HEK293 (cell line): Measurements from ENCODE around the gene RPL39.

Experiments
- GLI2 ChIP-seq: fragments of 450-650 bp; formaldehyde crosslinking; IDR thresholded peaks from 2 replicates; pipeline ENCODE4; 2017; ENCODE audit warnings: missing biosample characterization, missing genetic modification characterization, low read depth, borderline replicate concordance
- IKZF3 ChIP-seq: fragments of 450-650 bp; IDR thresholded peaks from 2 replicates; pipeline ENCODE4 v1.5.0; 2018; ENCODE audit warnings: missing biosample characterization, mild to moderate bottlenecking, missing genetic modification characterization, moderate library complexity
- KLF16 ChIP-seq: fragments of 450-650 bp; formaldehyde crosslinking; IDR thresholded peaks from 2 replicates; pipeline ENCODE4 v1.5.1; 2017; ENCODE audit warnings: missing biosample characterization, missing genetic modification characterization
- MZF1 ChIP-seq: fragments of 450-650 bp; formaldehyde crosslinking; IDR thresholded peaks from 2 replicates; pipeline ENCODE4 v1.5.1; 2017; ENCODE audit warnings: missing biosample characterization, missing genetic modification characterization, borderline replicate concordance
- OVOL3 ChIP-seq: fragments of 450-650 bp; formaldehyde crosslinking; IDR thresholded peaks from 2 replicates; pipeline ENCODE4 v1.5.1; 2016; ENCODE audit warnings: missing biosample characterization, missing genetic modification characterization
- YY1 ChIP-seq: fragments of 450-650 bp; formaldehyde crosslinking; IDR thresholded peaks from 2 replicates; pipeline ENCODE4 v1.5.1; 2018; ENCODE audit warnings: missing biosample characterization, missing genetic modification characterization
- ZBTB17 ChIP-seq: fragments of 450-650 bp; formaldehyde crosslinking; IDR thresholded peaks from 2 replicates; pipeline ENCODE4 v1.5.1; 2016; ENCODE audit warnings: missing biosample characterization, missing genetic modification characterization
- ZBTB7A ChIP-seq: fragments of 450-650 bp; formaldehyde crosslinking; IDR thresholded peaks from 2 replicates; pipeline ENCODE4 v1.5.1; 2016; ENCODE audit warnings: low read depth, missing biosample characterization, missing genetic modification characterization
- ZBTB8A ChIP-seq: fragments of 450-650 bp; formaldehyde crosslinking; IDR thresholded peaks from 2 replicates; pipeline ENCODE4 v1.5.1; 2016; ENCODE audit warnings: missing biosample characterization, missing genetic modification characterization
- ZFP37 ChIP-seq: fragments of 450-650 bp; formaldehyde crosslinking; IDR thresholded peaks from 2 replicates; pipeline ENCODE4 v1.5.1; 2016; ENCODE audit warnings: missing biosample characterization, missing genetic modification characterization
- ZIC2 ChIP-seq: fragments of 450-650 bp; formaldehyde crosslinking; IDR thresholded peaks from 2 replicates; pipeline ENCODE4 v1.5.1; 2016; ENCODE audit warnings: missing biosample characterization, missing genetic modification characterization
- ZNF114 ChIP-seq: fragments of 450-650 bp; formaldehyde crosslinking; IDR thresholded peaks from 2 replicates; pipeline ENCODE4 v1.5.0; 2017; ENCODE audit warnings: missing biosample characterization, missing genetic modification characterization
- ZNF366 ChIP-seq: fragments of 450-650 bp; formaldehyde crosslinking; conservative IDR thresholded peaks from 2 replicates; pipeline ENCODE4 v1.5.1; 2016; ENCODE audit warnings: missing biosample characterization, missing genetic modification characterization
- ZNF416 ChIP-seq: fragments of 450-650 bp; formaldehyde crosslinking; IDR thresholded peaks from 2 replicates; pipeline ENCODE4 v1.5.1; 2016; ENCODE audit warnings: missing biosample characterization, missing genetic modification characterization
- ZNF521 ChIP-seq: fragments of 450-650 bp; formaldehyde crosslinking; IDR thresholded peaks from 2 replicates; pipeline ENCODE4 v1.5.1; 2017; ENCODE audit warnings: missing biosample characterization, mild to moderate bottlenecking, missing genetic modification characterization
- ZNF544 ChIP-seq: fragments of 450-650 bp; formaldehyde crosslinking; IDR thresholded peaks from 2 replicates; pipeline ENCODE4 v1.5.0; 2017; ENCODE audit warnings: missing biosample characterization, missing genetic modification characterization
- ZNF571 ChIP-seq: fragments of 450-650 bp; formaldehyde crosslinking; IDR thresholded peaks from 2 replicates; pipeline ENCODE4 v1.5.0; 2017; ENCODE audit warnings: missing biosample characterization, missing genetic modification characterization
- ZNF629 ChIP-seq: fragments of 450-650 bp; formaldehyde crosslinking; IDR thresholded peaks from 2 replicates; pipeline ENCODE4 v1.5.1; 2017; ENCODE audit warnings: missing biosample characterization, missing genetic modification characterization
- ZNF660 ChIP-seq: fragments of 450-650 bp; IDR thresholded peaks from 2 replicates; pipeline ENCODE4 v1.5.1; 2018; ENCODE audit warnings: missing biosample characterization, mild to moderate bottlenecking, missing genetic modification characterization
- ZNF76 ChIP-seq: fragments of 450-650 bp; formaldehyde crosslinking; IDR thresholded peaks from 2 replicates; pipeline ENCODE4; 2016; ENCODE audit warnings: low read depth, missing biosample characterization, missing genetic modification characterization, borderline replicate concordance
- ZNF843 ChIP-seq: fragments of 450-650 bp; formaldehyde crosslinking; IDR thresholded peaks from 2 replicates; pipeline ENCODE4 v1.5.1; 2016; ENCODE audit warnings: missing biosample characterization, missing genetic modification characterization
- ZSCAN30 ChIP-seq: fragments of 450-650 bp; IDR thresholded peaks from 2 replicates; pipeline ENCODE4 v1.5.1; 2018; ENCODE audit warnings: missing biosample characterization, mild to moderate bottlenecking, missing genetic modification characterization, moderate library complexity
- ZXDB ChIP-seq: fragments of 450-650 bp; formaldehyde crosslinking; IDR thresholded peaks from 2 replicates; pipeline ENCODE4 v1.5.1; 2016; ENCODE audit warnings: missing biosample characterization, missing genetic modification characterization
- TF ChIP-seq, protein P1 (sequence below): fragments of 450-650 bp; formaldehyde crosslinking; conservative IDR thresholded peaks from 2 replicates; pipeline ENCODE4 v1.5.1; 2016; ENCODE audit warnings: low read depth, missing biosample characterization, missing genetic modification characterization
- TF ChIP-seq, protein P2 (sequence below): fragments of 450-650 bp; formaldehyde crosslinking; IDR thresholded peaks from 2 replicates; pipeline ENCODE4 v1.5.1; 2017; ENCODE audit warnings: missing biosample characterization, missing genetic modification characterization
- TF ChIP-seq, protein P3 (sequence below): fragments of 450-650 bp; IDR thresholded peaks from 2 replicates; pipeline ENCODE4 v1.5.1; 2018; ENCODE audit warnings: missing biosample characterization, missing genetic modification characterization
- TF ChIP-seq, protein P4 (sequence below): fragments of 450-650 bp; formaldehyde crosslinking; IDR thresholded peaks from 2 replicates; pipeline ENCODE4 v1.5.1; 2016; ENCODE audit warnings: missing biosample characterization, missing genetic modification characterization
- TF ChIP-seq, protein P5 (sequence below): fragments of 450-650 bp; formaldehyde crosslinking; IDR thresholded peaks from 2 replicates; pipeline ENCODE4 v1.5.1; 2016; ENCODE audit warnings: missing biosample characterization, missing genetic modification characterization

The RPL39 gene

DNA sequence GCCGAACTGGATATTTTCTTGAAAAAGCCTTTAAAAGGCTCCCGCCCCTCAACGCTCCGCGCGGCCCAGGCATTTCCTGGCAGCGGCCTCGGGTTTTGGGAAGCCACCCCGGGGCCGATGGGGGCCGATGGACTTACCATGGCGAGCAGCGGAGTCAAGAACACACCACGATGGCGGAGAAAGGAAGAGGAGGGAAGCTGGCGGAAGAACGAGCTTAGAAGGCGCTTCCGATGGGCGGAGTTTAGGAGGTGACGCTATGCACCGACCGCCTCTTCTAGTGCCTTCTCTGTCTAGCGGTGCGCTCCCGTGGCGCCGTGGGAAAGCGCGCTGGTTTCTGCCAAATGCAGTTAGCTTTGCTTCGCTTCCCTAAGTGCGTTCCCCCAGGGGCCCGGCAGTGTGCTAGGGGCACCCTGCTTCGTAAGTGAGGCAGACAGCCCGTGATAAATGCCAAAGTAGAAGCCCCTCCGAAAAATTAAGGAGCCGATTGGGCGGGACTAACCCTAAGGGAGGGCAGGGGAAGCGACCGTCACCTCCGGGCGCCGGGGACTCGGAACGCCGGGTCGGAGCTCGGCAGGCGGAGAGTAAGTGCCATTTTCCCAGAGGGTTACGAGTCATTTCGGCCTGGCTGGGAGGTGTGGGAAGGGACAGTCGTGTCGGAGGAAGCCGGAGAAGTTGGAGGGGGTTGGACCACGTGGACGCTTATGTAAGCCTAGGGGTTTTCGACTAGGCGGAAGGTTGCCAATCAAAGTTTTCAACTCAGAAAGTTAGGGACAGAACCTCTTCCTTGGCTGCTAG lies at the start of gene RPL39 (continued):
- TF ChIP-seq, protein P1, sequence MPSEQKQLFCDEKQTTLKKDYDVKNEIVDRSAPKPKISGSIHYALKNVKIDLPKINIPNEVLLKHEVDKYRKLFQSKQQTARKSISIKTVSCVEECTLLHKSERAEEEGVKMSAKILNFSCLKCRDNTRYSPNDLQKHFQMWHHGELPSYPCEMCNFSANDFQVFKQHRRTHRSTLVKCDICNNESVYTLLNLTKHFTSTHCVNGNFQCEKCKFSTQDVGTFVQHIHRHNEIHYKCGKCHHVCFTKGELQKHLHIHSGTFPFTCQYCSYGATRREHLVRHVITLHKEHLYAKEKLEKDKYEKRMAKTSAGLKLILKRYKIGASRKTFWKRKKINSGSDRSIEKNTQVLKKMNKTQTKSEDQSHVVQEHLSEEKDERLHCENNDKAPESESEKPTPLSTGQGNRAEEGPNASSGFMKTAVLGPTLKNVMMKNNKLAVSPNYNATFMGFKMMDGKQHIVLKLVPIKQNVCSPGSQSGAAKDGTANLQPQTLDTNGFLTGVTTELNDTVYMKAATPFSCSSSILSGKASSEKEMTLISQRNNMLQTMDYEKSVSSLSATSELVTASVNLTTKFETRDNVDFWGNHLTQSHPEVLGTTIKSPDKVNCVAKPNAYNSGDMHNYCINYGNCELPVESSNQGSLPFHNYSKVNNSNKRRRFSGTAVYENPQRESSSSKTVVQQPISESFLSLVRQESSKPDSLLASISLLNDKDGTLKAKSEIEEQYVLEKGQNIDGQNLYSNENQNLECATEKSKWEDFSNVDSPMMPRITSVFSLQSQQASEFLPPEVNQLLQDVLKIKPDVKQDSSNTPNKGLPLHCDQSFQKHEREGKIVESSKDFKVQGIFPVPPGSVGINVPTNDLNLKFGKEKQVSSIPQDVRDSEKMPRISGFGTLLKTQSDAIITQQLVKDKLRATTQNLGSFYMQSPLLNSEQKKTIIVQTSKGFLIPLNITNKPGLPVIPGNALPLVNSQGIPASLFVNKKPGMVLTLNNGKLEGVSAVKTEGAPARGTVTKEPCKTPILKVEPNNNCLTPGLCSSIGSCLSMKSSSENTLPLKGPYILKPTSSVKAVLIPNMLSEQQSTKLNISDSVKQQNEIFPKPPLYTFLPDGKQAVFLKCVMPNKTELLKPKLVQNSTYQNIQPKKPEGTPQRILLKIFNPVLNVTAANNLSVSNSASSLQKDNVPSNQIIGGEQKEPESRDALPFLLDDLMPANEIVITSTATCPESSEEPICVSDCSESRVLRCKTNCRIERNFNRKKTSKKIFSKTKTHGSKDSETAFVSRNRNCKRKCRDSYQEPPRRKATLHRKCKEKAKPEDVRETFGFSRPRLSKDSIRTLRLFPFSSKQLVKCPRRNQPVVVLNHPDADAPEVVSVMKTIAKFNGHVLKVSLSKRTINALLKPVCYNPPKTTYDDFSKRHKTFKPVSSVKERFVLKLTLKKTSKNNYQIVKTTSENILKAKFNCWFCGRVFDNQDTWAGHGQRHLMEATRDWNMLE, result 0 out of 2 replicates have a peak, but pooled peaks have one; percentile 13
- TF ChIP-seq ZBTB17 (tag by site-specific recombination) (peak; percentile 81), MZF1 (tag by site-specific recombination) (peak; percentile 43; the same call in 1 of the 2 replicates), ZXDB (tag by site-specific recombination) (peak; percentile 69), ZNF114 (tag by site-specific recombination) (no peak), ZNF366 (tag by site-specific recombination) (peak; percentile 58), ZNF416 (tag by site-specific recombination) (no peak), ZNF843 (peak; percentile 11; the same call in 1 of the 2 replicates), OVOL3 (tag by site-specific recombination) (no peak), ZNF521 (no peak), ZNF571 (tag by site-specific recombination) (no peak), GLI2 (tag by site-specific recombination) (no peak), YY1 (tag by site-specific recombination) (peak; percentile 79), ZNF76 (tag by site-specific recombination) (peak; percentile 65; the same call in 1 of the 2 replicates), ZNF629 (tag by site-specific recombination) (peak; percentile 84), ZSCAN30 (tag by site-specific recombination) (peak; percentile 45), ZNF544 (no peak), ZFP37 (peak; percentile 84), KLF16 (tag by site-specific recombination) (no peak; the same call in 1 of the 2 replicates), ZNF660 (tag by site-specific recombination) (peak; percentile 66; the same call in 1 of the 2 replicates), IKZF3 (tag by site-specific recombination) (peak; percentile 83), ZIC2 (tag by site-specific recombination) (peak; percentile 89), ZBTB7A (tag by site-specific recombination) (peak; percentile 22; the same call in 1 of the 2 replicates), ZBTB8A (tag by site-specific recombination) (peak; percentile 70)
- TF ChIP-seq, protein P2, sequence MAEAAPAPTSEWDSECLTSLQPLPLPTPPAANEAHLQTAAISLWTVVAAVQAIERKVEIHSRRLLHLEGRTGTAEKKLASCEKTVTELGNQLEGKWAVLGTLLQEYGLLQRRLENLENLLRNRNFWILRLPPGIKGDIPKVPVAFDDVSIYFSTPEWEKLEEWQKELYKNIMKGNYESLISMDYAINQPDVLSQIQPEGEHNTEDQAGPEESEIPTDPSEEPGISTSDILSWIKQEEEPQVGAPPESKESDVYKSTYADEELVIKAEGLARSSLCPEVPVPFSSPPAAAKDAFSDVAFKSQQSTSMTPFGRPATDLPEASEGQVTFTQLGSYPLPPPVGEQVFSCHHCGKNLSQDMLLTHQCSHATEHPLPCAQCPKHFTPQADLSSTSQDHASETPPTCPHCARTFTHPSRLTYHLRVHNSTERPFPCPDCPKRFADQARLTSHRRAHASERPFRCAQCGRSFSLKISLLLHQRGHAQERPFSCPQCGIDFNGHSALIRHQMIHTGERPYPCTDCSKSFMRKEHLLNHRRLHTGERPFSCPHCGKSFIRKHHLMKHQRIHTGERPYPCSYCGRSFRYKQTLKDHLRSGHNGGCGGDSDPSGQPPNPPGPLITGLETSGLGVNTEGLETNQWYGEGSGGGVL (tag by site-specific recombination), result peak; percentile 40; the same call in 1 of the 2 replicates
- TF ChIP-seq, protein P3, sequence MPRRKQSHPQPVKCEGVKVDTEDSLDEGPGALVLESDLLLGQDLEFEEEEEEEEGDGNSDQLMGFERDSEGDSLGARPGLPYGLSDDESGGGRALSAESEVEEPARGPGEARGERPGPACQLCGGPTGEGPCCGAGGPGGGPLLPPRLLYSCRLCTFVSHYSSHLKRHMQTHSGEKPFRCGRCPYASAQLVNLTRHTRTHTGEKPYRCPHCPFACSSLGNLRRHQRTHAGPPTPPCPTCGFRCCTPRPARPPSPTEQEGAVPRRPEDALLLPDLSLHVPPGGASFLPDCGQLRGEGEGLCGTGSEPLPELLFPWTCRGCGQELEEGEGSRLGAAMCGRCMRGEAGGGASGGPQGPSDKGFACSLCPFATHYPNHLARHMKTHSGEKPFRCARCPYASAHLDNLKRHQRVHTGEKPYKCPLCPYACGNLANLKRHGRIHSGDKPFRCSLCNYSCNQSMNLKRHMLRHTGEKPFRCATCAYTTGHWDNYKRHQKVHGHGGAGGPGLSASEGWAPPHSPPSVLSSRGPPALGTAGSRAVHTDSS (tag by site-specific recombination), result peak; percentile 84
- TF ChIP-seq, protein P4, sequence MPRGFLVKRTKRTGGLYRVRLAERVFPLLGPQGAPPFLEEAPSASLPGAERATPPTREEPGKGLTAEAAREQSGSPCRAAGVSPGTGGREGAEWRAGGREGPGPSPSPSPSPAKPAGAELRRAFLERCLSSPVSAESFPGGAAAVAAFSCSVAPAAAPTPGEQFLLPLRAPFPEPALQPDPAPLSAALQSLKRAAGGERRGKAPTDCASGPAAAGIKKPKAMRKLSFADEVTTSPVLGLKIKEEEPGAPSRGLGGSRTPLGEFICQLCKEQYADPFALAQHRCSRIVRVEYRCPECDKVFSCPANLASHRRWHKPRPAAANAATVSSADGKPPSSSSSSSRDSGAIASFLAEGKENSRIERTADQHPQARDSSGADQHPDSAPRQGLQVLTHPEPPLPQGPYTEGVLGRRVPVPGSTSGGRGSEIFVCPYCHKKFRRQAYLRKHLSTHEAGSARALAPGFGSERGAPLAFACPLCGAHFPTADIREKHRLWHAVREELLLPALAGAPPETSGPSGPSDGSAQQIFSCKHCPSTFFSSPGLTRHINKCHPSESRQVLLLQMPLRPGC (tag by site-specific recombination), result peak; percentile 14; the same call in 1 of the 2 replicates
- TF ChIP-seq, protein P5, sequence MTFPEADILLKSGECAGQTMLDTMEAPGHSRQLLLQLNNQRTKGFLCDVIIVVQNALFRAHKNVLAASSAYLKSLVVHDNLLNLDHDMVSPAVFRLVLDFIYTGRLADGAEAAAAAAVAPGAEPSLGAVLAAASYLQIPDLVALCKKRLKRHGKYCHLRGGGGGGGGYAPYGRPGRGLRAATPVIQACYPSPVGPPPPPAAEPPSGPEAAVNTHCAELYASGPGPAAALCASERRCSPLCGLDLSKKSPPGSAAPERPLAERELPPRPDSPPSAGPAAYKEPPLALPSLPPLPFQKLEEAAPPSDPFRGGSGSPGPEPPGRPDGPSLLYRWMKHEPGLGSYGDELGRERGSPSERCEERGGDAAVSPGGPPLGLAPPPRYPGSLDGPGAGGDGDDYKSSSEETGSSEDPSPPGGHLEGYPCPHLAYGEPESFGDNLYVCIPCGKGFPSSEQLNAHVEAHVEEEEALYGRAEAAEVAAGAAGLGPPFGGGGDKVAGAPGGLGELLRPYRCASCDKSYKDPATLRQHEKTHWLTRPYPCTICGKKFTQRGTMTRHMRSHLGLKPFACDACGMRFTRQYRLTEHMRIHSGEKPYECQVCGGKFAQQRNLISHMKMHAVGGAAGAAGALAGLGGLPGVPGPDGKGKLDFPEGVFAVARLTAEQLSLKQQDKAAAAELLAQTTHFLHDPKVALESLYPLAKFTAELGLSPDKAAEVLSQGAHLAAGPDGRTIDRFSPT (tag by site-specific recombination), result peak; percentile 57; the same call in 1 of the 2 replicates
